Esophagus squamous epithelium (tissue), 5 donors: ENCODE results near the gene AKAP10. TPM values are rescaled to one million over a fixed set of nuclear protein-coding genes. Genes with fewer than 3 reads are reported as not detected.
"Not testable (repeated sequence)": the region's sequence is repeated elsewhere in the genome, so short reads cannot be mapped to it uniquely, and the experiment has no call there.

Source experiments
- DNase-seq: peaks from one replicate; lab custom pipeline; 2025; lab: John Stamatoyannopoulos, UW
- H3K27ac ChIP-seq, 4 donors: fragments of 200-600 bp; sonication (generic); one replicate each; pipeline ENCODE4 v1.5.1; 2016 to 2019; ENCODE audit warnings: mild to moderate bottlenecking in 1 of 4
- H3K27me3 ChIP-seq, 4 donors: fragments of 200-600 bp; sonication (generic); 1 replicate in 3 of 4; 2 replicates in 1 of 4; pipeline versions ENCODE4 v1.5.1 to v1.6.0; 2017 to 2021; ENCODE audit warnings: antibody characterized with exemption in 1 of 4
- H3K36me3 ChIP-seq, 3 donors: fragments of 200-600 bp; sonication (generic); one replicate each; pipeline ENCODE4 v1.5.1; 2016 to 2019
- H3K4me1 ChIP-seq, 3 donors: fragments of 200-600 bp; sonication (generic); one replicate each; pipeline ENCODE4 v1.5.1; 2017 to 2019
- H3K4me3 ChIP-seq, 4 donors: fragments of 200-600 bp; sonication (generic); 1 replicate in 3 of 4; 2 replicates in 1 of 4; pipeline ENCODE4 v1.5.1; 2016 to 2019; ENCODE audit warnings: mild to moderate bottlenecking in 2 of 4, moderate library complexity in 1 of 4
- H3K9me3 ChIP-seq, 3 donors: fragments of 200-600 bp; sonication (generic); one replicate each; pipeline ENCODE4 v1.5.1; 2016 to 2019
- CTCF ChIP-seq, 6 experiments: fragments of 450-650 bp in 4 of 6; fragments of 200-600 bp in 2 of 6; sonication (generic) in 2 of 6; IDR thresholded peaks; one replicate each; pipeline ENCODE4 v1.5.1; 2016 to 2019; ENCODE audit warnings: antibody characterized with exemption in 6 of 6, mild to moderate bottlenecking in 4 of 6, moderate library complexity in 4 of 6
- POLR2A ChIP-seq, 4 donors: fragments of 450-650 bp; IDR thresholded peaks; one replicate each; pipeline ENCODE4 v1.6.1; 2017; ENCODE audit warnings: antibody characterized with exemption in 4 of 4, mild to moderate bottlenecking in 4 of 4, moderate library complexity in 3 of 4
- WGBS, 2 donors: methylation state at CpG; one replicate each; pipeline ENCODE4 v1.1.5; 2018; 5-methylcytosine and 5-hydroxymethylcytosine counted together
- intact Hi-C: fragments of 100-400 bp; cut with DNase I; formaldehyde crosslinking; loops from one replicate; pipeline ENCODE4 v1.15.0; 2022
- total RNA-seq, 4 donors: library from RNA; depleted of rRNA; stranded (reverse); fragments of >200 nt; gene quantifications; one replicate each; pipeline ENCODE4 v1.1.0, GENCODE V29; 2016
- donor health status: DM: yes; HTN: yes; CAD: no.

Gene AKAP10
- total RNA-seq, 4 donors from 2014 or later: 8.2 to 24.6 (median 16.4) TPM

- intact Hi-C loops: no loop called here
- H3K4me1 ChIP-seq: peaks cover 7 to 27% (median 7%) of the 10 kb centered on the region in 3 donors
- H3K36me3 ChIP-seq: peaks cover 0 to 30% (median 0%) of the 10 kb centered on the region in 3 donors
- no peak for DNase-seq
- no peak overlapping the region for H3K27ac ChIP-seq
- H3K9me3 ChIP-seq: no peaks in the 10 kb centered on the region
- TF ChIP-seq CTCF (IDR thresholded peaks at IDR 0.05) (no peak), POLR2A (IDR thresholded peaks at IDR 0.05) (no peak)
- H3K4me3 ChIP-seq: no peak overlapping the region
- H3K27me3 ChIP-seq: no peaks in the 10 kb centered on the region
- WGBS, 2 donors: 54 to 64% methylated on average over 7 to 8 of the region's 8 CpGs
Observed at GRCh38 chr17:19897090-19897837, 80.4 kb downstream of the AKAP10 start.

GRCh38 chr17:19896679-19897078, 80.9 kb downstream of the AKAP10 start:
- TF ChIP-seq POLR2A (IDR thresholded peaks at IDR 0.05) (no peak), CTCF (IDR thresholded peaks at IDR 0.05) (no peak)
- peaks cover 7 to 27% (median 7%) of the 10 kb centered on the region in 3 donors for H3K4me1 ChIP-seq
- 52 to 63% methylated on average over 2 of the region's 2 CpGs for WGBS, 2 donors
- no peaks in the 10 kb centered on the region for H3K27me3 ChIP-seq
- H3K27ac ChIP-seq: no peak overlapping the region
- DNase-seq: no peak
- intact Hi-C loops: no loop called here
- peaks cover 0 to 24% (median 0%) of the 10 kb centered on the region in 3 donors for H3K36me3 ChIP-seq
- H3K9me3 ChIP-seq: no peaks in the 10 kb centered on the region
- no peak overlapping the region for H3K4me3 ChIP-seq

GRCh38 chr17:19890554-19890953, 87.1 kb downstream of the AKAP10 start:
- H3K27ac ChIP-seq, H3K4me3 ChIP-seq, H3K9me3 ChIP-seq, H3K4me1 ChIP-seq, H3K27me3 ChIP-seq, intact Hi-C loops, DNase-seq, H3K36me3 ChIP-seq: not testable (repeated sequence)
- WGBS, 2 donors: 90 to 95% methylated on average over 5 of the region's 5 CpGs

GRCh38 chr17:19890001-19890400, 87.6 kb downstream of the AKAP10 start:
- H3K27me3 ChIP-seq, H3K9me3 ChIP-seq, intact Hi-C loops, H3K4me1 ChIP-seq, H3K4me3 ChIP-seq, DNase-seq, H3K27ac ChIP-seq, H3K36me3 ChIP-seq: not testable (repeated sequence)
- 87 to 92% methylated on average over 5 of the region's 5 CpGs for WGBS, 2 donors

GRCh38 chr17:19886116-19886515, 91.5 kb downstream of the AKAP10 start:
- DNase-seq: no peak
- intact Hi-C loops: no loop called here
- H3K27ac ChIP-seq: no peak overlapping the region
- no peaks in the 10 kb centered on the region for H3K27me3 ChIP-seq
- no peaks in the 10 kb centered on the region for H3K36me3 ChIP-seq
- H3K4me1 ChIP-seq: no peaks in the 10 kb centered on the region
- TF ChIP-seq POLR2A (IDR thresholded peaks at IDR 0.05): no peak
- H3K4me3 ChIP-seq: no peak overlapping the region
- no peaks in the 10 kb centered on the region for H3K9me3 ChIP-seq

- H3K27ac ChIP-seq: no peak overlapping the region
- intact Hi-C loops: no loop called here
- H3K36me3 ChIP-seq: no peaks in the 10 kb centered on the region
- no peak for DNase-seq
- H3K9me3 ChIP-seq: no peaks in the 10 kb centered on the region
- TF ChIP-seq POLR2A (IDR thresholded peaks at IDR 0.05): no peak
- TF ChIP-seq CTCF (IDR thresholded peaks at IDR 0.05): no peak
- no peaks in the 10 kb centered on the region for H3K4me1 ChIP-seq
- WGBS, 2 donors: 66 to 80% methylated on average over 8 of the region's 8 CpGs
- H3K4me3 ChIP-seq: no peak overlapping the region
- peaks cover 0 to 11% (median 0%) of the 10 kb centered on the region in 4 donors for H3K27me3 ChIP-seq
Observed at GRCh38 chr17:19883537-19884215, 94.0 kb downstream of the AKAP10 start.
